PC-9 (cell line): ENCODE results near the gene ERRFI1.

Experiments
- CTCF ChIP-seq: fragments of 200-600 bp; sonication (generic); conservative IDR thresholded peaks from 2 replicates; pipeline ENCODE4 v1.6.1; 2017; ENCODE audit warnings: mixed run types, antibody characterized with exemption, mild to moderate bottlenecking, moderate library complexity
- EZH2 ChIP-seq: fragments of 200-600 bp; sonication (generic); IDR thresholded peaks from 2 replicates; pipeline ENCODE4 v1.8.0; 2017; ENCODE audit warnings: antibody characterized with exemption, low read depth

- no peak for TF ChIP-seq CTCF
- TF ChIP-seq EZH2: no peak
Measured at GRCh38 chr1:8075511-8076051, 49.5 kb upstream of the ERRFI1 start.
